Stimulated activated CD4-positive, alpha-beta T cell treated with anti-CD3 and anti-CD28 coated beads, Interleukin-15, amount 100 ng/mL, for 48 hours (primary cell): Measurements from ENCODE around the gene SREBF2.

Experiments
- DNase-seq, 2 donors: peaks; one replicate each; pipeline ENCODE4 v3.0.0-alpha.2; 2020; ENCODE audit warnings: low read depth in 2 of 2

SREBF2 gene

DNA sequence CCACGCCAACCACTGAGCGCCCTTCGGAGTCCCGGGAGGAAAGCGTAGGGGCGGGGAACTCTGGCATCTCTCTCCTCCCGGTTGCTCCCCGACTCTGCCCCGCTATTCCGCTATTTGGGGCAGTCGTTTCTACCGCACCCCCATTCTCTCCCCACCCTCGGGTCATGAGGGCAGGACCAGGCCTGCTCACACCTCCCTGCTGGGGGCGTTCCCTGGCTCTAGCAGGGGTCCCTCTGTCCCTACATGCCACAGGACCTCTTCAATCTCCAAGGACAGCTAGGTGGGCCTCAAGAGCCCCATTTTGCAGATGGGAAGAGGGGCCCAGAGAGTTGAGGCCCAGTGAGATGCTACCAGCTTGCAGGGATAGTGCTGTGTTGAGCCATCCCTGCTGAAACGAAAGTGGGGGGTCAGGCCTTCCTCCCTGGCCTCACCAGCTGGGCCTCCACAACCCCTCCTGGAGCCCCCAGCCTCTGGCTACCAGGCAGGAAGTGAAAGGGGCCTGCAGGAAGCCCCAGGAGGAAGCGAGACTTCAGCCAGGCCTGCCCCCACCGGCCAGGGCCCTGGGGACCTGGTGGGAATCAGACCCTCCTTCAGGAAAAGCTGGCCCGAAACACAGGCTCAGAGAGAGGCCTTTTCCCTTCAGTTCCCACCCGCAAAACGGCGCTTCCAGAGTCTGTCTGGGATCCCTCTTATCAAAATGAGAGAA, 87.5 kb downstream of the SREBF2 start:
- no peak for DNase-seq

- DNase-seq: no peak
Observed at GRCh38 chr22:41922328-41922727, 89.4 kb downstream of the SREBF2 start.

- DNase-seq: no peak
Observed at GRCh38 chr22:41922940-41923594, 90.2 kb downstream of the SREBF2 start.

- no peak for DNase-seq
Observed at GRCh38 chr22:41923595-41924276, 90.8 kb downstream of the SREBF2 start.

DNA sequence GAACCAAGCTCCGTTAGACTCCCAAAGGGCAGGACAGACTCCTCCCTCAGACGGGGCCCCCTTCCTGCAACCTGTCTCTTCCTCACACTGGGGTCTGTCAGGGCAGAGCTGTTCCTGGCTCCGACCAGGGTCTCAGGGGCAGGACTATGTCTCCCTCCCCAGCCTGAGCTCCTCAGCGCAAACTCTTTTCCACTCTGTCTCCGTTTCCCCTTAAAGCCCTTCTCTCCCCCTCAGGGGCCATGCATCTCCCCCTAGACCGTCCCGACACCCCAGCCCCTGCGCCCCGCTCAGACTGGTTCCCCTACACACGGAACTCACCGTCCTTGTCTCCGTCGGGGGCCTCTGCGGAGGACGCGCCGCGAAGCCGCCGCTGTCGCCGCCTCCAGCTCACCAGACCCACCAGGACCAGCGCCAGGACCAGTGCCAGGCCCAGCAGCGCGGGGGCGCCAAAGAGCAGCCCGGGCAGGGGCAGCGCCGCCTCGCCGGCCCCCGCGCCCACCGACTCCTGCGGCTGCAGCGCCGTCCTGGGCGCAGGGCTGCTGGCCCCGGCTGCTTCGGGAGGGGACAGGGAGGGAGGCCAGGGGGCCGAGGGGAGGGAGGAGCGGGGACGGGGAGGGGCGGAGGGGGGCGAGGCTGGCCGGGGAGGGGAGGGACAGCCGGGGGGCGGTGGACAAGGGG, 93.0 kb downstream of the SREBF2 start:
- peak; percentile 51 to 76 for DNase-seq

DNA sequence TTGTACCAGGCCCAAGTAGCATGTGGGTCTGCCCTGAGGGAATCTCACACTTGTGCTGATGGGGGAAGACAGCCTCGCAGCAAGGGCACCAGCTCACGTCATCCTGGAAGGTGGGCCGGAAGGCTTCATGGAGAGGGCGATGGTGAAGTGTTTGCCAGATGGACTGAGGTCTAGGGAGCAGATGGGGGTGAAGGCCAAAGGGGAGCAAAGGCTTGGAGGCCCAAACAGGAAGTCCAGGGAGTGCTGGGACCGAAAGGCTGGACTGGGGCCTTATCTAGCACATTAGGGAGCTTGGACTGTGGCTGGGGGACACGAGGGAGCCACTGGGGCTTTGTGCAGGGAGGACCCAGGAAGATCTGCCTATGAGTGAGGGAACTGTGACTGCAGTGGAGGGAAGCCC, 94.9 kb downstream of the SREBF2 start:
- DNase-seq: no peak

GRCh38 chr22:41928593-41929417, 95.9 kb downstream of the SREBF2 start:
- DNase-seq: no peak

- no peak for DNase-seq
Observed at GRCh38 chr22:41929418-41929810, 96.5 kb downstream of the SREBF2 start.

- no peak for DNase-seq
Observed at GRCh38 chr22:41931701-41932269, 98.9 kb downstream of the SREBF2 start.

GRCh38 chr22:41932353-41932752, 99.4 kb downstream of the SREBF2 start:
- no peak for DNase-seq

DNA sequence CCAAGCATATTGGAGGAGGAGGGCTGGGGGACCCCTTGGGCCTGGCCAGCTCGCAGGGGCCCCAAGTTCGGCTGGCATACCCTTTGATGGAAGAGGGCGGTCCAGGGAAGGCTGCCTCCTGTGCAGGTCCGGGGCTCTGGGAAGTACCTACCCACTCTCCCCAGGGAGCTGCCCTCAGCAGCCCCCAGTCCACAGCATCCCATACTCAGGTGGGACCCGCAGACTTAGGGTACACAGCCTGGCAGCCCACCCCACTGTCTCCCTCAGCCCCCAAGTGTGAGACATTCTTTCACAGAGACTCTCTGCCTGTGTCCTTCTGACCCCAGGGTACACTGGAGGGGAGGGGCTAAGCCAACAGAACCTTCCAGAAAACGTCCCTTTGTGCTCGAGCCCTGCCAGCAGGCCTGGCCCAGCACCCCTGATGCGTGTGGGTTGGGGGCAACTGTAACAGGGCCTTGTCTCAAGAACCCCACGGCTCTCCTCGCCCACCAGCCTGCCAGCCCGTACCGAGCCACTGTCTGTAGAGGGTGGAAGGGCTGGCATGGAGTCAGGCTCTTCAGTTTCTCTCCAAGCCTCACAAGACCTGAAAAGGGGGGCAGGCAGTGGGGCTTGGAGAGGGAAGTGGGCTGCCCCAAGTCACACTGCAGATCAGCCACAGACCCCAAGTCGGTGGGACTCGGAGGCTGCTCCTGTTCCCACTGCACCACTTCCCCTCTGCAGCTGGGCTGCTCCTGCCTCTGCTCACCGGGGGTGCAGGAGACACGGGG, 100.7 kb downstream of the SREBF2 start:
- no peak for DNase-seq

GRCh38 chr22:41934284-41935014, 101.5 kb downstream of the SREBF2 start:
- DNase-seq: no peak

DNA sequence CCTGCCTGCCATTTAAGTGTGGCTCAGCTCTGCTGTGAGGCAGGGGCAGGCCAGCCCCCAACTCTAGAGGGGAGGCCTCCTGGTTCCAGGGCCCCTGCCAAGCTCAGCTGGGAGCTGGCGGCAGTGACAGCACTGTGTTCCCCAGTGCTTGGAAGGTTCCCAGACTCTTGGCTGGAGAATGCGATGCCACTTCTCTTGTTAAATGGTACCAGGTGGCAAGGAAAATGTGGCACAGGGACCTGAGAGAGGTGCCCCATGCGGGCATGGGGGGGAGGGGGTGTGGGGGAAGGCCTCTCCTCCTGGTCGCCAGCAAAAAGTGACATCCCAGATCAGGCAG, 102.1 kb downstream of the SREBF2 start:
- no peak for DNase-seq

DNA sequence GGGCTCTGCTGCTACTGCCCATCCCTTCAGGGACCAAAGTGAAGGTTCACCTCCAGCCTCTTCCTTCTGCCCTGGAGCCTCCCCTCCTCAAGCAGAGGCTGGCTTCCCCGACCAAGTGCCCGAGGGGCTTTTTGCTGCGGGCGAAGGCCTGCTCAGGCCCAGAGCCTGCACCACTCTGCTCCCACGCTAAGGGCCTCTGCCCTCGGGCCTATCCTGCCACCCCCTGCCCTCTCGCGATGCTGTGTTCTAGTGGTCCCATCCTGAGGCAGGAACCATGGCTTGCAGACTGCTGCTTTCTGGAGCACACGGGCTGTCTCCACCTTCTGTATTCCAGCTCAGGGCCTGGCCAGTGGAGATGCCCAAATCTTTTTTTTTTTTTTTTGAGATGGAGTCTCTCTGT, 102.6 kb downstream of the SREBF2 start:
- DNase-seq: no peak

- no peak for DNase-seq
Observed at GRCh38 chr22:41936894-41937169, 103.9 kb downstream of the SREBF2 start.

DNA sequence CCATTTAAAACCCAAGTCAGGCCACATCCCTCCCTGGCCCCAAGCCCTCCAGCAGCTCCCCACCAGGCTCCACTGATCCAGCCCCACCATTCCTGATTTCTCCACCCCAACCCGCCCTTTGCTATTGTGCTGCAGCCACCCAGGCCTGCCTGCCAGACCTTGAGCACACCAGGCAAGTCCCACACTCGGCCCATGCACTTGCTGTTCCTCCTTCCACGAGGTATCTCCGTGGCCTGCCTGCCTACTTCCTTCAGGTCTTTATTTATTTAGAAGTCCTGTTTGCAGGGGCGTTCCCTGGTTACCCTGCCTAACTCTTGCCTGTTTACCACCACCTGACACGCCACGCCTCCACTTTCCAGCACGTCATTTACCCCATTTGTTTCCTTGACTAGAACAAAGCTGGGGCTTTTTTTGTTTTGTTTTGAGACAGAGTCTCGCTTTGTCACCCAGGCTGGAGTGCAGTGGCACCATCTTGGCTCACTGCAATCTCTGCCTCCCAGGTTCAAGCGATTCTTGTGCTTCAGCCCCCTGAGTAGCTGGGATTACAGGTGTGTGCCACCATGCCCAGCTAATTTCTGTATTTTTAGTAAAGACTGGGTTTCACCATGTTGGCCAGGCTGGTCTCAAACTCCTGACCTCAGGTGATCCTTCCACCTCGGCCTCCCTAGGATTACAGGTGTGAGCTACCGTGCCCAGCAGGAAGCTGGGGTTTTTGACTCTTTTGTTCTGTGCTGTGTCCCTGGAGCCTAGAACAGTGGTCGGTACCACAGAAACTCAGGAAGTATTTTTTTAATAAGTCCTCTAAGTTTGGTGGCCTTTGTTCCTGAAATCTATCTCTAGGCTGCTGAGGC, 107.3 kb downstream of the SREBF2 start:
- DNase-seq: peak; percentile 94 to 95

GRCh38 chr22:41940832-41941765, 108.2 kb downstream of the SREBF2 start:
- peak; percentile 69 to 79 for DNase-seq

DNA sequence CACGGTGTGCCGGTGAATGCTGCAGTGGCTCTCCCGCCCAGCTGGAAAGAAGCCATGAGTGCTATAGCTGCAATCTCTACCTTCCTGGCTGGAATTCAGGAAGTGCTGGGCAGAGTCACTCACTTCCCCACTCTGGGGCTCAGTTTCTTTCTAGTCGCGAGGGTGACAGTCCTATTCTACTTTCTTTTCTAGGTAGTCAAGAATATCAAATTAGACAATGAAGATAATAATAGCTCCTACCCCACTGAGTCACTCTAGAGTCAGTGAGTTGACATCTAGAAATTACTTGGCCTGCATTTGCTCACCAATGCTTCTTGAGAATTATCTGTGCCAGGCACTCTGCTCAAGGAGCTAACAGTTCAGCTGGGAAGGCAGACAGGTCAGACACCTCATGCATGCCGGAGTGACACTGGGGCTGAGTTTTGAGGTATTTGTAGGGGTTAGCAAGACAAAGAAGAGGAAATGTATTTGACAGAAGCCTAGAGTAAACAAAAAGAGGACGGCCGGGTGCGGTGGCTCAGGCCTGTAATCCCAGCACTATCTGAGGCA, 110.8 kb downstream of the SREBF2 start:
- DNase-seq: no peak
